Measurements from ENCODE around the gene FAM120AOS.
A peak's percentile ranks its signal among the peaks of the same experiment; 100 is the strongest.
"Not testable (repeated sequence)": the region's sequence is repeated elsewhere in the genome, so short reads cannot be mapped to it uniquely, and the experiment has no call there.

FAM120AOS gene

DNA sequence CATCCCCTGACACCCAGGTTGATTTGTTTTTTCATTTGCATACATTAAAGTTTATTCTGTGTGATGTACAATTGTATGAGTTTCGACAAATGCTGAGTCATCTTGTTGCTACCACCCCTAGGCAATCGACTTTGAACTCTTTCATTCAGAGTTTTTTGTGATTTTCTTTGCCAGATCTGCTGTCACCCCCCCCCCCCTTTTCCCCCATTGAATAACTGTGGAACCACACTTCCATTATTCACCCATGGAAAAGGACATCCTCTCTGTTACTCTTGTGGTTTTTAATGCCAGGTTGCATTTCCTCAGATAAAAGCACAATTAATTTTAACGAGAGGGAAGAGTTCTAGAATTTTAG is 13.7 kb upstream of the FAM120AOS start:
- DNase-seq (ENCODE audit: low spot score) = no peak

DNA sequence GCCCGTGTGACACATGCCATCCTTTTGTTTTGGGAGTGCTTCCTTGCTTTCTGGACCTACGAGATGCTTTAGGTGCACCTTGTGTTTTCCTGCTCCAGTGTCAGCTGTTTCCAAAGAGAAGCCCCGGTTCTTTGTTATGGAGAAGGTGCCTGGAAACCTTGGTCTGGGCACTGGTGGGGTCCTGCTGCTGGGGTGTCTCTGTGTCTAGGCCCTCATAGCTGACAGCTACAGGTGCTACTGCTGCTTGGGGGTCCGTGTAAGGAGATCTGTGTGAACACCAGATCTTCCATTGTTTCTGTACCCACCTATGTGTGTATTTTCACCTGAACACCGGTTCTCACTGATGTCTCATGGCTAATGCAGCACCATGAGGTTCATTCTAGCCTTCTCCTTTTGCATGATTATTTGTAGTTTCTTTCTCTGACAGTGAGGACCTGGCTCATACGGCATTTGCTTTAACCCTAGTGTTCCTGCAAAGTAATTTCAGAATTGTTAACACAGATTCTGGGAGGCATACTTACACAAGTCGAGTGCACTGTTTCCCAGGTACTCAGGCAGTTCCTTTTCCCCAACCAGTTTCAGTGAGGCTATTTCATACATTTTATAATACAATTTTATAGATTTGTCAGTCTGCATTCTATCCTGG is 13.2 kb upstream of the FAM120AOS start:
- no peak for DNase-seq (ENCODE audit: low spot score)

DNA sequence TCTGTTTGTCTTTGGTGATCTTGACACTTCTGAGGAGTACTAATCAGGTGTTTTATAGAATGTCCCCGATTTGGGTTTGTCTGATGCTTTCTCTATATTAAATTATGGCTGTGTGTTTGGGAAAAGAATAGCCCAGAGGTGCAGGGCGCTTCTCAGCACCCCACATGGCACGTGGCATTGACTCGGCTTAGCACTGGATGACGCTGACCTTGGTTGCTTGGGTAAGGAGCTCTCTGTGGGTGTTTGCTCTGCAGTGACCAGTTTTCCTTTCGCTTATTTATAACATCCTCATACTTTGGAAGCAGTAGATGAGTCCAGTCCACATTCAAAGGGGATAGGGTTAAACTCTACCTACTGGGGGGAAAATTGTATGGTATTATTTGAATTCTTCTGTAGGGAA is 12.5 kb upstream of the FAM120AOS start:
- DNase-seq (ENCODE audit: low spot score) = no peak

DNA sequence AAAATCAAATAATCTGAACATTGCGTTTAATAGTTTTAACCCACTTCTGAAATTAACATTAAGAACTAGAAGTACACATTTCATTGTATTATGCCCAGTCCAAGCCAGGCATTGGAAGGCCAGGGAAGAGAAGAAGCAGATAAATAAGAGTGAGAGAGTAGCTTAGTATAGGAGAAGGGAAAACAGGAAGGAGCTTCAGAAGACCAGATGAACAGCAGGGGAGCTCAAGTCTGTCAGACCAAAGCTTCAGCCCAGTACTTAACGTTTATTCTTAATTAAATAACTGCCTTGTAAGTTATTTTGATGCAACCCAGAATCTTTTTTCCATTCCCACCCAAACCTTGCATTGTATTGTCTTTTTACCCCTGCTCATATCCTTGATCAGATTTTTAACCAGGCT is 11.5 kb upstream of the FAM120AOS start:
- DNase-seq (ENCODE audit: low spot score) = peak; percentile 41

DNA sequence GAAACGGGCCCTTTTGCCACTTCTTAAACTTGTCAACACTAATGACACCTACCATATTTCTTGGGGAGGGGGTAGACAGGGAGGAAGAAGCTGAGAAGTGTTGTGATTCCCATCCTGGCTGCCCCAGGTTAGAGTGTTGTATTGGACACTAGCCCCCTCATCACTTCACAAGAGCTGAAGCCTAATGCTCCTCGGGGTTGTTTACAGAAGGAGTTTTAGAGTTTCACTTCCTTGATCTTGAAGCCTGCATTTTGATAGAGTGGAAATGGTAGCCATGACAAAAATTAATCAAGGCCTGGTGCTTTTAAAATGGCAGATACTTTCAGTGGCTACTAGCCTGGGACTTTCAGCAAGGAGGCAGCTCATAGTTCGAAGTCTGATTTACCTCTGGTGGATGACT is 11.0 kb upstream of the FAM120AOS start:
- peak; percentile 85 for DNase-seq (ENCODE audit: low spot score)

DNA sequence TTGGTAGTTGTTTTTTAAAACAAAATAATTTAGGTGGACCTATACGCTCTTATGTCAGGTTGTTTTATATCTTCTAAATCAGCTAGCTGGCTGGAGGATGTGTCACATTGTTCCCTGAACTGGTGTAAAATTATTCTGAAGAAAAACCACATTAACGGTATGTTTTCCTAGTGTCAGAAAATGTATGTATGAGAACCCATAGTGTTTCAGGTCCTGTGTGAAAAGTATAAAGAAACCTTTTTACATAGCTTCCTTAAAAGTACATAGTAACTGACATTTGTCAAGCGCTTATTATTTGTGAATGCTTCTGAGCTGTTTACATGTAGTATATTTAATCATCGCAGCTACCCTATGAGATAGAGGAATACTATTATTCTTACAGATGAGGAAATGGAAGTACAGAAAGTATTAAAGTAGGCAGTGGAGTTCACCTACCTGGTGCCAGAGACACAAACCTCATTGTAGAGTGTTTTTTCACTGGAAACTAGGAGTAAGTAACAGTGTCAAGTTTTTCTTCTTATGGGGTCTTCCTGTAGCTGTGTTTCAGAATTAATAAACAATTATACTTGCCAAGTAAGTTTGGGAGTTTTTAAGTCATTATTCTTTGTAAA is 10.4 kb upstream of the FAM120AOS start:
- DNase-seq (ENCODE audit: low spot score) = peak; percentile 32

DNA sequence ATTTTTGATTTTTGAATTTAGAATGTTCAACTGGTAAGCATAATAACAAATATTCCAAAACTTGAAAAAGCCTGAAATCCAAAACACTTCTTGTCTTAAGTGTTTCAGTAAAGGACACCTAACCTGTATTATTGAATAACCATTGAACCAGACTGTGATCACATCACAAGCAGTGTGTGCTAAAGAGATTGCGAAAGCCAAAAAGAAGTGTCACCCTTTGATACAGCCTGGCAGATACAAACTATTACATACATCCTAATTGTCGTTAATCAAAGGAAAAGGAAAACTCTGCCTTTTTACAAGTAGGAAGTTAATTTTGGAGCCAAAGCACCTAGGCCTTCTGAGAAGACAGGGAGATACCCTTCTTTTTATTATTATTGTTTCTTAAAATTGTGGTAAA is 8.4 kb upstream of the FAM120AOS start:
- no peak for DNase-seq (ENCODE audit: low spot score)

DNA sequence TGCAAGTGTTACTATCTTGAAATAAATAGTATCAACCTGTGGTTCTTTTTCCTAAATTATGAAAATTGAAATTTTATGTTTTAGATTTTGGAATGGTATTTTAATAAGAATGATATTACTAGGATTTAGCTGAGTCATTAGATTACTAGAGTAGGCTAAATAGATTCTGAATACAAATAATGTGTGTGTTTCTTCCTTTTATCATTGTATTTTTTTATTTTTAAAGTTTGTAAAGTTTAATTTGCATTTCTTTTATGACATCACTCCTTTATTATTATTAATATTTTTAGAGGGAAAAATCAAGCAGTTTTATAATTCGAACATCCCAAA is 8.0 kb upstream of the FAM120AOS start:
- DNase-seq (ENCODE audit: low spot score) = no peak

DNA sequence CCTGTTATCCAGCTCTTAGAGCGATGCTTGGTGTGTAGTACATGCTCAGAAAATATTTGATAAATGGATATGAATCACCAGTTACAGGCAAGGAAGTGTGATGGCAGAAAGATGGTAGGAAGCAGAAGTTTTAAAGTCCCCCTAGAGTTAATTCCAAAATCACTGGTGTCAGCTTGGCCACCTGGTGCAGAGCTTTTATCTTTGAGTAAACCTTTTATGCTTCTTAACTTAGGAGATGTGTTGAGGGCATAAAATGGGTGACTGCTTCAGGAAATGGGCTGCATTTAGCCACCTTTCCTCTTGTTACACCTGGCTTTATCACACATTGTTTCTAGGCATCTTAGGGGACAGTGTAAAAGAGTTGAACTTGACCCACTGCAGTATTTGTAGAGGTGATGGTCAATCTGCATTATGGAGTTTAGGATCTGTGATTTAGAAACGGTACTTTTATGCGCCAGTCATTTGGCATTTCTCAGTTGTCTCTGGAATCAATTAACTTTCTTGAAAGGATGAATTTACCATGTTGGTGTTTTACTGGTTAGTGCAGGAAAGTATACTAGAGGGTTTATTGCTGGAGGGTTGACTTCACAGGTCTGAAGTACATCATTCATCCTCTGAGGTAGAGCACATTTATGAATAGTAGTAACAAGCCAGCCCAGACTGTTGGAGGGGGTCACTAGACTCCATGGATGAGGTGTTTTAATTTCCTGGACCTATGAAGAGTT is 7.5 kb upstream of the FAM120AOS start:
- peak; percentile 47 for DNase-seq (ENCODE audit: low spot score)

DNA sequence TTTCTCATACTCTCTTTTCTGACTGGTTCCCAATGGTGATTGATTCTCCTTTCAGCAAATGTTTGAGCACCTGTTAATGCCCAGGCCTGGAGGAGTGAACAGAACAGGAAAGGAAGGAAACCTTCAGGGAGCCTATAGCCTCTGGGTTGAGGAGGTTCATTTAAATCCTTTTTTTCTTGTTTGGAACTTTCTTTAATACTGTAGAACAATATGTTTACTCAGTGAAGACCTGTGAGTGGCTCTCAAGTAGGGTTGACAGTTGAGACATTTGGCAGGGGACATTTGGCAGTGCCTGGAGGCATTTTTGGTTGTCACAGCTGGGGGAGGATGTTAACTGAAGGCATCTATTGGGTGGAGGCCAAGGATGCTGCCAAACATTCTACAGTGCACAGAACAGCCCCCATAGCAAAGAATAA is 6.1 kb upstream of the FAM120AOS start:
- no peak for DNase-seq (ENCODE audit: low spot score)

DNA sequence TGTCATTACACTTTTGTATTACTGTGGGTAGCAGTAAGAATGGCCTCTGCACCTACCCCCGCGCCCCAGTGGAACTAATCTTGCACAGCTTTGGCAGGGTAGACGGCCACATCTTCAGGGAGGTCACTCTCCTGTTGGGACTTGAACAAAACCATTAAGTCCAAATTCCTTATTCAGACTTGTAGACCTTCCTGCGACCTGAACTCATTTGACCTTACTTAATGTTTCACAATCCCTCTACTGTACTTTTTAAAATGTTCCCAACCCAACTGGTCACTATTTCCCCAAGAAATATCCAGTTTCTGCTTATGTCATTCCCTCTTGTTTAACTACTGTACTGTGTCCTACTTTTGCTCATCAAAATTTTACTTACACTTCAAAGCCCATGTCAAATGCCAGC is 5.3 kb upstream of the FAM120AOS start:
- no peak for DNase-seq (ENCODE audit: low spot score)

DNA sequence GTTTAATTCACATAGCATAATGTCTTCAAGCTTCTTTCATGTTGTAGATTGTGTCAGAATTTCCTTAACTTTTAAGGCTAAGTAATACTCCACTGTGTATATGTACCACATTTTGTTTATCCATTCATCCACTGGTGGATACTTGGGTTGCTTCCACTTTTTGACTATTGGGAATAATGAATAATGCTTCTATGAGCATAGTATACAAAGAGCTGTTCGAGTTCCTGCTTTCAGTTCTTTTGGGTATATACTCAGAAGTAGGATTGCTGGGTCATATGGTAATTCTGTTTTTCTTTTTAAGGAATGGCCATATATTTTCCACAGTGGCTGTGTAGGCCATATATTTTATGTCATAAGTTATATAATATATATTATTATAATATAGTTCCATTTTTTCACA is 3.6 kb upstream of the FAM120AOS start:
- DNase-seq (ENCODE audit: low spot score) = no peak

DNA sequence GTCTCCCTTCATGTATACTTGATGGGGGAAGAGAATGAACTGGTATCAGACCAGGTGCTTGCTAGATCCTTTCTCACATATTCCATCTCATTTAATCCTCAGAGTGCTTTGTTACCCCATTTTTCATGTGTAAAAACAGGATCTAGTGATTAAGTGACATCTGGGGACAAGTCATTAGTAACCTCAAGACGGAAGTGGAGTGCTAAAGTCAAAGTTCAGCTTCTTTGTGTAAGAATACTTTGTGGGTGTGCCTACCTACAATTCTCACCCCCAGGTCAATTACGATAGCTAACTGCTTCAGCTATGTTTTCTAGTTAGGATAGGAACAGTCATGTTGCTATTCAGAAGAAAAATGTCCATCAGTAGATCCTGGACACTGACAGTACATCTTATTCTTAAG is 3.1 kb upstream of the FAM120AOS start:
- no peak for DNase-seq (ENCODE audit: low spot score)

DNA sequence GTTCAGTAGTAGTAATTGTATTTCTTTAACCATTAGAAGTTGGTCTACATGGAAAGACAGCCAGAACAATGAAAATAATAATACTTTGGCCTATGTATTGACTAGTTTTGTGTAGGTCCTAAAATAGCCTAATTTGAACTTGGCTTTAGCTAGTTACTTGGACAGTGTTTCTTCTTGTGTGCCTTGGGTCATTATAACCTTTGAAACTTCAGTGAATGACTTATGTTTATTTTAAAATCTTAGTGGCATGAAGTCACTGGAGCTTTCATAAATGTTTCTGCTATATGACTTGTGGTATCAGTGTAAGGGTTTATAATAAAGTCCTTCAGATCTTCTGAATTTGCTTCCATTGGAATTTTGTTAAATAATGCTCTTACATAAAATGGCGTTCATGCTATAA is 2.6 kb upstream of the FAM120AOS start:
- no peak for DNase-seq (ENCODE audit: low spot score)

DNA sequence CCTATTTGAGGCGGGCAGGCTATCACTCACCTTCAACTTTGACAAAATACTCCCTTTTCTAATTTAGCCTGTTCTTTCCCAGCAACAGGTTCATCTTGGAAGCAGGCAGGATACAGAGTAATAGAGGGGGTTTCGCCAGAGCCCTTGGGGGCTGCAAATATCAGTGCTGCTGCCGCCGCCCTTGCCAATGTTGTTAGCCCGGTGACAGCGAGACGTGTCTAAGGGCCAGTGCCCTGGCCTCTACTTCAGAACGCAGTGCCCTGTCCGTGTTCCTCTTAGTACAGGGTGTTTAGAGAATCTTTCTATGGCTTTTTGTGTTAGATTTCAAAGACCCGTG is 703 bp downstream of the FAM120AOS start:
- no peak for DNase-seq (ENCODE audit: low spot score)

DNA sequence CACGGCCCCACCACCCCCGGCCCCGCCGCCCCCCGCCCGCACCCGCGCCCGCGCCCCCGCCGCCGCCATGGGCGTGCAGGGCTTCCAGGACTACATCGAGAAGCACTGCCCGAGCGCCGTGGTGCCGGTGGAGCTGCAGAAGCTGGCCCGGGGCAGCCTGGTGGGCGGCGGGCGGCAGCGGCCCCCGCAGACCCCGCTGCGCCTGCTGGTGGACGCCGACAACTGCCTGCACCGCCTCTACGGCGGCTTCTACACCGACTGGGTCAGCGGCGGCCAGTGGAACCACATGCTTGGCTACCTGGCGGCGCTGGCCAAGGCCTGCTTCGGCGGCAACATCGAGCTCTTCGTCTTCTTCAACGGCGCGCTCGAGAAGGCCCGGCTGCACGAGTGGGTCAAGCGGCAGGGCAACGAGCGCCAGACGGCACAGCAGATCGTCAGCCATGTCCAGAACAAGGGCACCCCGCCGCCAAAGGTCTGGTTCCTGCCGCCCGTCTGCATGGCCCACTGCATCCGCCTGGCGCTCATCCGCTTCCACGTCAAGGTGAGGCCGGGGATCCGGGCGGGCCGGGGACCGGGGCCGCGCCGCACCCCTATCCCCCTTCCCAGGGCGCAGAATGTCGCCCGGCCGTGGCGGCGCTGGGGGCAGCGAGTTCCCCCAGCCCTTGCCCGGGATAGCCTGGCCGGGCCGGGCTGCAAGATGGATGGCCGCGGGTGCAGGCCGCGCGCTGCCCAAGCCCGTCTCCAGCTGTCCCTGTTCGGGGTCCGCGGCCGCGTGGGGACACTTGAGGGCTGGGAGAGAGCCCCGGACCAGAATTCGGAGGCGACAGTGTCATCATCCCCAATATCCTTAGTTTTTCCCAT is 1.3 kb downstream of the FAM120AOS start:
- peak; percentile 50 for DNase-seq (ENCODE audit: low spot score)

DNA sequence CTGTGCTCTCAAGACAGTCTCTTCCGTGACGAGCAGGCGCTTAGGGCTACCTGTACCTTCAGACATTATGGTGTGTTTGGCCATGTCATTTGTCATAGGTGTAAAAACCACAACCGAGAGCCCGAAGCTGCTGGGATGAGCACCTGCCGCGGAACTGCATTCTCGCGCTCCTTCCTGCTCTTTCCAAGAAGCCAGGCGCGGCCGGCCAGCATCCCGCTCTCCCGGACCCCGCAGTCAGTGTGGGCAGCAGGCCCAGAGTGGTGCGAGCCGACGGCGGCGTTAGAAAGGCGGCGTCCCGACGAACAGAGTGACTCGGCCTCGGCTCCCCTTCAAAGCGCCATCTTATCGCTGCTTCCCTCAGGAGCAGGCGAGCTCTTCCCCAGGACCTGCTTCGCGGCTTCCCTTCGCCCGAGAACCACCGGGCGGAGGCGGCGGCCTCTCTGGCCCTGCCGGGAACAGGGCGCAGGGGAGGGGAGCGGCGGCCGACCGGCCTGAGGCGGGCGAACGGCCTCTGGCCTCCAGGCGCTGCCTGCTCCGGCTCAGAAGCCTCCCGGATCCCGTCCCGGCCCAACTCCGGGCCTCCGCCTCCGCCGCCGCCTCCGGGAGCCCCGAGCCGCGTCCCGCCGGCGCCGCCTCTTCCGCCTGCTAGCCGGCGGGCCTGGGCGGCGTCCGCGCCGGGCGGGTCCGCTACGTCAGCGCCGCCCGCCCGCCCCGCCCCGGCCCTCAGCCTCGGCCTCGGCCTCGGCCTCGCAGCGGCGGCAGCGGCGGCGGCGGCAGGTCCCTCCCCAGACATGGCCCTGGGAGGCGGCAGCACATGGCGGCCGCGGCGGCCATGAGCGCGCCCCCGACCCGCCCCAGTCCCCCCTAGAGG is 2.2 kb downstream of the FAM120AOS start, which contains the start of gene FAM120A:
Gene FAM120A (plus strand): TSS at position 741 of the 871 bp plus-strand sequence. CDS start 231 bp downstream, outside the sequence.
- peak; percentile 74 for DNase-seq (ENCODE audit: low spot score)

DNA sequence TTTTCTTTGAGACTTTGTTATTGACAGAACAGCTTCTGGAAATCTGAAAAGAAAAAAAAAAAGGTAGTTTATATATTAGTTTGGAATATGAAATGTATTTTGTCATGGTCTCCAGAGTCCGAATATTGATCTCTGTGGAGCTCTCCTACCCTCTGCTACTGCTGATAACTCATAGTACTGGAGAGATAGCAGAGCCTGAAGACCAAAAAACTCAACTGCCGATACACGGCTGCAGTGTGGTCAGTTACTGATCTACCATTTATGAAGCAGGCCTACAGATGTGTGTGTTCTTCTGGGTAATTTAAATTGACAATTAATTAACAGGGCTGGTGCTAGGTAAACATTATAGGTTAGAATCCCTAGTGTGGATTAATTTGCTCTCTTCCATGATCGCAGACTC is 5.7 kb downstream of the FAM120AOS start:
- DNase-seq (ENCODE audit: low spot score) = no peak

DNA sequence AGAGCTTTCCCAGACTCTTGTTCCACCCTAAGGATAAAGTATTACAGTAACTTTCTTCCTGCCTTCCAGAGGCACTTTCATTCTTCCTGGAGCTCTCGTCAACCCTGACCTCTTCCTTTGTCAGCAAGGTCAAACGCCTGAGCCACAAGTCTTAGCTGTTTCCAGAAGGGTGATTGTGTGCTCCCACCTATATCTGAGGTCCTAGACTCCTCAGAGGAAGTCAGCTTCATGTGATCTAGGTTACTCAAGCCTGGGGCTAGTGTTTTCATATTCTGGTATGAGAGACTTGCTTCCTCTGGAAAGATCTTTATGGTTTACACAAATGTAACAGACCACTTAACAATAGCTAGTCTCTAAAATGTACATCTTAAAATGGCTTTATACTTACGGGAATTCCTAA is 7.3 kb downstream of the FAM120AOS start:
- DNase-seq (ENCODE audit: low spot score) = no peak

DNA sequence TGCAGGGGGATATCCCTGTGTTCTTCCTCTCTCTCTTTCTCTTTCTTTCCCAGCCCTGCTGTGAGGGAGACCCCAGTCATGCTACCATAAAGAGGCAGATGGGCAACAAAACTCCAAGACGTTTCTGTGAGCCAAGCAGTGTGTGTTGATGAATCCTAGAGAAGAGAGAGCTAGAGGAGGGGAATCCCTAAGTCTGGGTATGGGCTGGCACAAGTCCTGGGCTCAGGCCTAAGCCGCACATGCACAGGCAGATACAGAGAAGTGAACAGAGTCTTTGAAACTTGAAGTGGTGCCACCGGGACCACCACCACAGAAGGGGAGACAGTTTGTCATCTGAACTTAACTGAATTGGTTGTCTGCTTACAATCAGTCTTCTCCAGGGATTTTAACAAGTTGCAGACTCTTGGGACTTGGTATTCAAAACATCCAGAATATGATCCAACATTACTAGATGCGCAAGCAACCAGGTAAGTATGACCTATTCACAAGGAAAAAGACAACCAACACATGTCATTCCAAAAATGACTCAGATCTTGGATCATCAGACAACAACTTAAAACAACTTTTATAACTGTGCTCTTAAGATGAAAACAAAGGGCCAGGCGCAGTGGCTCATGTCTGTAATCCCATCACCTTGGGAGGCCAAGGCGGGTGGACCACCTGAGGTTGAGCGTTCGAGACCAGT is 12.3 kb downstream of the FAM120AOS start:
- DNase-seq (ENCODE audit: low spot score) = no peak

DNA sequence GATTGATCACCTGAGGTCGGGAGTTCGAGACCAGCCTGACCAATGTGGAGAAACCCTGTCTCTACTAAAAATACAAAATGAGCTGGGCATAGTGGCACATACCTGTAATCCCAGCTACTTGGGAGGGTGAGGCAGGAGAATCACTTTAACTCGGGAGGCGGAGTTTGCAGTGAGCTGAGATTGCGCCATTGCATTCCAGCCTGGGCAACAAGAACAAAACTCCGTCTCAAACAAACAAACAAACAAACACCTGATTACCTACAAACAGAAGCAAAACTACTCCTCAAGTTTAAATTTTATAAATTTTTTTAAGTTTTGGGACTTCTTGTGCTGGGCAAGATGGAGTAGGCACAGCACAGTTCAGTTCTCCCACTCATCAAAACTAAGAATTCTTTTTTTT is 14.1 kb downstream of the FAM120AOS start:
- DNase-seq (ENCODE audit: low spot score) = not testable (repeated sequence)
